ENCODE results near the gene PIK3C2G.
"Not testable (repeated sequence)": the region's sequence is repeated elsewhere in the genome, so short reads cannot be mapped to it uniquely, and the experiment has no call there.

DNA sequence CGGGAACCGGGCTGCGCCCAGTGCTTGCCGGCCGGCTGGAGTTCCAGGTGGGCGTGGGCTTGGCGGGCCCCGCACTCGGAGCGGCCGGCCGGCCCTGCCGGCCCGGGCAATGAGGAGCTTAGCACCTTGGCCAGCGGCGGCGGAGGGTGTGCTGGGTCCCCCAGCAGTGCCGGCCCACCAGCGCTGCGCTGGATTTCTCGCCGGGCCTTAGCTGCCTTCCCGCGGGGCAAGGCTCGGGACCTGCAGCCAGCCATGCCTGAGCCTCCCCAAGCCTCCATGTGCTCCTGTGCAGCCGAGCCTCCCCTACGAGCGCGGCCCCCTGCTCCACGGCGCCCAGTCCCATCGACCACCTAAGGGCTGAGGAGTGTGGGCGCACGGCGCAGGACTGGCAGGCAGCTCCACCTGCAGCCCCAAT lies 238.8 kb downstream of the PIK3C2G start:
- TF ChIP-seq FOXM1 (IDR thresholded peaks at IDR 0.05; ENCODE audit: borderline replicate concordance); NFRKB (IDR thresholded peaks at IDR 0.05); FOXK2 (IDR thresholded peaks at IDR 0.05); BHLHE40 (IDR thresholded peaks at IDR 0.05; ENCODE audit: borderline replicate concordance); ZNF384 (IDR thresholded peaks at IDR 0.05); SP1 (IDR thresholded peaks at IDR 0.05); ELF4 (IDR thresholded peaks at IDR 0.05): not testable (repeated sequence)
- TF ChIP-seq, protein P1, sequence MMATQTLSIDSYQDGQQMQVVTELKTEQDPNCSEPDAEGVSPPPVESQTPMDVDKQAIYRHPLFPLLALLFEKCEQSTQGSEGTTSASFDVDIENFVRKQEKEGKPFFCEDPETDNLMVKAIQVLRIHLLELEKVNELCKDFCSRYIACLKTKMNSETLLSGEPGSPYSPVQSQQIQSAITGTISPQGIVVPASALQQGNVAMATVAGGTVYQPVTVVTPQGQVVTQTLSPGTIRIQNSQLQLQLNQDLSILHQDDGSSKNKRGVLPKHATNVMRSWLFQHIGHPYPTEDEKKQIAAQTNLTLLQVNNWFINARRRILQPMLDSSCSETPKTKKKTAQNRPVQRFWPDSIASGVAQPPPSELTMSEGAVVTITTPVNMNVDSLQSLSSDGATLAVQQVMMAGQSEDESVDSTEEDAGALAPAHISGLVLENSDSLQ (IDR thresholded peaks at IDR 0.05): not testable (repeated sequence)

Data from HEK293T (cell line).